HG03097 (cell line): Measurements from ENCODE around the gene OR4C5.
"Not testable (repeated sequence)": the region's sequence is repeated elsewhere in the genome, so short reads cannot be mapped to it uniquely, and the experiment has no call there.

Experiments used
- ATAC-seq: cut with Tn5 transposase; IDR thresholded peaks from one replicate; pipeline ENCODE4 v1.9.1; 2021; ENCODE audit not compliant: unreplicated experiment, low FRiP score

OR4C5 gene

GRCh38 chr11:48366365-48366764, at the start of gene OR4C5:
OR4C5 (minus strand) TSS chr11:48366465; CDS start chr11:48366465, 0 bp downstream.
- no peak for ATAC-seq

- ATAC-seq: no peak
These were observed 18.4 kb upstream of the OR4C5 start for GRCh38 chr11:48384670-48385069.

- ATAC-seq: not testable (repeated sequence)
These were observed 17.9 kb upstream of the OR4C5 start for GRCh38 chr11:48384151-48384550.

GRCh38 chr11:48361289-48361688, 5.0 kb downstream of the OR4C5 start:
- ATAC-seq: not testable (repeated sequence)

GRCh38 chr11:48354677-48355076, 11.6 kb downstream of the OR4C5 start:
- ATAC-seq: no peak

GRCh38 chr11:48354013-48354412, 12.3 kb downstream of the OR4C5 start:
- ATAC-seq: no peak

GRCh38 chr11:48346286-48346685, 20.0 kb downstream of the OR4C5 start:
- not testable (repeated sequence) for ATAC-seq

- ATAC-seq: not testable (repeated sequence)
These were observed 23.8 kb downstream of the OR4C5 start for GRCh38 chr11:48342505-48342904.

GRCh38 chr11:48341466-48341865, 24.8 kb downstream of the OR4C5 start:
- no peak for ATAC-seq

- ATAC-seq: not testable (repeated sequence)
These were observed 41.6 kb downstream of the OR4C5 start, which contains the start of gene OR4C3 for GRCh38 chr11:48324620-48325019. OR4C3 (plus strand) TSS chr11:48324920; CDS start chr11:48325022, 102 bp downstream.

GRCh38 chr11:48319813-48320212, 46.5 kb downstream of the OR4C5 start:
- not testable (repeated sequence) for ATAC-seq
